ENCODE data around the gene CORO2B. TPM values are rescaled to one million over a fixed set of nuclear protein-coding genes. Genes with fewer than 3 reads are reported as not detected.

Gene CORO2B
- total and polyA plus RNA-seq, 2 of the 13 experiments (the other 11 are each of a cell fraction or from before 2014, with no cell fraction given), result 0.35 to 0.63 TPM

DNA sequence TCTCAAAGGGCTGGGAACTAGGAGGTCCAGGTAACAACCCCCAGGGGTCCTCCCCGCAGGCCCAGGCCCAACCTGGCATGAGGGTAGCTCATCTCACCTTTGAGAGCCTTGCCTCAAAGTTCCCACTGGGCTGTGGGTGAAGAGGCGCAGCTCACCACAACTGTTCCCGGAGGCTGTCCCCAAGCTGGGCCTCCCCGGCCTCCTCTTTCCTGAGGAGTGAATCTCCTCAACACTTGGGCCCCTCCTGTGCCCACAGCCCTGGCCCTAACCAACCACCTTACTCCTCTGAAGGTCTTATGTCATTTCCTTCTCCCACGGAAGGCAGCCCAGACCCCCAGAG lies 27.5 kb upstream of the CORO2B start:
- no peak overlapping the region for H2AFZ ChIP-seq (ENCODE audit: low read length)
- H3K36me3 ChIP-seq (replicated peaks in 1 of 2; ENCODE audit: control insufficient read depth in 1 of 2, insufficient read depth in 2 of 2, low read length in 2 of 2), result no peaks in the 10 kb centered on the region
- TF ChIP-seq ZNF83 (CRISPR knock-in tag; IDR thresholded peaks at IDR 0.05; ENCODE audit: borderline replicate concordance) (no peak), ZNF232 (CRISPR knock-in tag; IDR thresholded peaks at IDR 0.05; ENCODE audit: borderline replicate concordance) (no peak), ZSCAN9 (CRISPR knock-in tag; IDR thresholded peaks at IDR 0.05; ENCODE audit: borderline replicate concordance) (no peak), PRPF4 (IDR thresholded peaks at IDR 0.05; ENCODE audit: low read depth, low read length, poor library complexity, severe bottlenecking) (no peak), DMAP1 (CRISPR knock-in tag; IDR thresholded peaks at IDR 0.05) (no peak), ATRX (CRISPR knock-in tag; IDR thresholded peaks at IDR 0.05; ENCODE audit: borderline replicate concordance) (no peak), SAP130 (CRISPR knock-in tag; IDR thresholded peaks at IDR 0.05; ENCODE audit: low read depth) (no peak)
- TF ChIP-seq, protein P1, sequence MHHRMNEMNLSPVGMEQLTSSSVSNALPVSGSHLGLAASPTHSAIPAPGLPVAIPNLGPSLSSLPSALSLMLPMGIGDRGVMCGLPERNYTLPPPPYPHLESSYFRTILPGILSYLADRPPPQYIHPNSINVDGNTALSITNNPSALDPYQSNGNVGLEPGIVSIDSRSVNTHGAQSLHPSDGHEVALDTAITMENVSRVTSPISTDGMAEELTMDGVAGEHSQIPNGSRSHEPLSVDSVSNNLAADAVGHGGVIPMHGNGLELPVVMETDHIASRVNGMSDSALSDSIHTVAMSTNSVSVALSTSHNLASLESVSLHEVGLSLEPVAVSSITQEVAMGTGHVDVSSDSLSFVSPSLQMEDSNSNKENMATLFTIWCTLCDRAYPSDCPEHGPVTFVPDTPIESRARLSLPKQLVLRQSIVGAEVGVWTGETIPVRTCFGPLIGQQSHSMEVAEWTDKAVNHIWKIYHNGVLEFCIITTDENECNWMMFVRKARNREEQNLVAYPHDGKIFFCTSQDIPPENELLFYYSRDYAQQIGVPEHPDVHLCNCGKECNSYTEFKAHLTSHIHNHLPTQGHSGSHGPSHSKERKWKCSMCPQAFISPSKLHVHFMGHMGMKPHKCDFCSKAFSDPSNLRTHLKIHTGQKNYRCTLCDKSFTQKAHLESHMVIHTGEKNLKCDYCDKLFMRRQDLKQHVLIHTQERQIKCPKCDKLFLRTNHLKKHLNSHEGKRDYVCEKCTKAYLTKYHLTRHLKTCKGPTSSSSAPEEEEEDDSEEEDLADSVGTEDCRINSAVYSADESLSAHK (CRISPR knock-in tag; IDR thresholded peaks at IDR 0.05; ENCODE audit: borderline replicate concordance), result no peak
- TF ChIP-seq, protein P2, sequence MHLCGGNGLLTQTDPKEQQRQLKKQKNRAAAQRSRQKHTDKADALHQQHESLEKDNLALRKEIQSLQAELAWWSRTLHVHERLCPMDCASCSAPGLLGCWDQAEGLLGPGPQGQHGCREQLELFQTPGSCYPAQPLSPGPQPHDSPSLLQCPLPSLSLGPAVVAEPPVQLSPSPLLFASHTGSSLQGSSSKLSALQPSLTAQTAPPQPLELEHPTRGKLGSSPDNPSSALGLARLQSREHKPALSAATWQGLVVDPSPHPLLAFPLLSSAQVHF (CRISPR knock-in tag; IDR thresholded peaks at IDR 0.05), result no peak
- H3K4me2 ChIP-seq (ENCODE audit: low read depth, low read length), result no peak overlapping the region
- no peak for ATAC-seq
- no peaks in the 10 kb centered on the region for H3K27me3 ChIP-seq (ENCODE audit: control insufficient read depth in 1 of 2, insufficient read depth in 2 of 2, low read length in 2 of 2)
- H3K4me3 ChIP-seq (replicated peaks in 1 of 3; ENCODE audit: insufficient read depth in 1 of 3, low read depth in 2 of 3, low read length in 3 of 3), result no peak overlapping the region
- intact Hi-C loops (cut with micrococcal nuclease; ENCODE audit: unreplicated experiment), result loop anchor here (2.0 kb wide), 1 partner anchor 324 kb away; no protein-coding TSS in a partner anchor
- H3K4me1 ChIP-seq (ENCODE audit: insufficient read depth, low read length), result no peaks in the 10 kb centered on the region
- WGBS (ENCODE audit: low lambda C conversion rate), result 0% methylated on average over 3 of the region's 5 CpGs
- no peaks in the 10 kb centered on the region for H3K9me3 ChIP-seq (ENCODE audit: low read length)
- in situ Hi-C loops (cut with HindIII; ENCODE audit: extremely low pct_ligation_motif_present, low pct_unique_long_range_greater_than_20kb), result loop anchor here (5.0 to 10.0 kb wide), 2 partner anchors 121 to 374 kb away; no protein-coding TSS in a partner anchor
- ChIA-PET POLR2A (no interaction called here), CTCF (ENCODE audit: low intra/inter-chr PET ratio, low total read pairs) (interaction anchor here (2.9 kb wide), 1 partner anchor 123 kb away, joined by 17 read pairs; no protein-coding TSS in a partner anchor)
- no peak for DNase-seq (ENCODE audit: low spot score)
- H3K79me2 ChIP-seq (ENCODE audit: insufficient read depth, low read length), result no peaks in the 10 kb centered on the region
- BruUV-seq (replicated peaks), result no TSS peak
- H3K9ac ChIP-seq (ENCODE audit: insufficient read depth, low read depth, low read length), result no peak overlapping the region
- FAIRE-seq, result no peak
- H3K27ac ChIP-seq (ENCODE audit: extremely low read length, insufficient read depth, low read length), result no peak overlapping the region
- H4K20me1 ChIP-seq (ENCODE audit: insufficient read depth, low read length), result no peaks in the 10 kb centered on the region

Data from HepG2 (cell line).